ENCODE results near the gene DNAAF5.
"Not testable (repeated sequence)": the region's sequence is repeated elsewhere in the genome, so short reads cannot be mapped to it uniquely, and the experiment has no call there.

The DNAAF5 gene

GRCh38 chr7:729140-730000 is 2.9 kb downstream of the DNAAF5 start:
- no peak for DNase-seq (ENCODE audit: low read depth in 2 of 2)

- no peak for DNase-seq (ENCODE audit: low read depth in 2 of 2)
These were observed 4.3 kb downstream of the DNAAF5 start for GRCh38 chr7:730501-731439.

GRCh38 chr7:731440-732085 is 5.1 kb downstream of the DNAAF5 start:
- DNase-seq (ENCODE audit: low read depth in 2 of 2) = no peak

GRCh38 chr7:732094-732541 is 5.6 kb downstream of the DNAAF5 start:
- peak in 1 of 2 donors; percentile 20 for DNase-seq (ENCODE audit: low read depth in 2 of 2)

- no peak for DNase-seq (ENCODE audit: low read depth in 2 of 2)
These were observed 6.1 kb downstream of the DNAAF5 start for GRCh38 chr7:732556-732955.

- DNase-seq (ENCODE audit: low read depth in 2 of 2) = no peak
These were observed 7.7 kb downstream of the DNAAF5 start for GRCh38 chr7:734214-734613.

- DNase-seq (ENCODE audit: low read depth in 2 of 2) = no peak
These were observed 8.3 kb downstream of the DNAAF5 start for GRCh38 chr7:734808-735207.

GRCh38 chr7:738241-738640 is 11.7 kb downstream of the DNAAF5 start:
- DNase-seq (ENCODE audit: low read depth in 2 of 2) = no peak

- DNase-seq (ENCODE audit: low read depth in 2 of 2) = no peak
These were observed 12.4 kb downstream of the DNAAF5 start for GRCh38 chr7:738723-739454.

GRCh38 chr7:739455-739982 is 13.0 kb downstream of the DNAAF5 start:
- no peak for DNase-seq (ENCODE audit: low read depth in 2 of 2)

GRCh38 chr7:739983-740942 is 13.8 kb downstream of the DNAAF5 start:
- DNase-seq (ENCODE audit: low read depth in 2 of 2) = no peak

GRCh38 chr7:741191-741671 is 14.7 kb downstream of the DNAAF5 start:
- DNase-seq (ENCODE audit: low read depth in 2 of 2) = no peak

GRCh38 chr7:741850-742249 is 15.4 kb downstream of the DNAAF5 start:
- no peak for DNase-seq (ENCODE audit: low read depth in 2 of 2)

GRCh38 chr7:742791-743190 is 16.3 kb downstream of the DNAAF5 start:
- DNase-seq (ENCODE audit: low read depth in 2 of 2) = no peak

- not testable (repeated sequence) for DNase-seq (ENCODE audit: low read depth in 2 of 2)
These were observed 17.0 kb downstream of the DNAAF5 start for GRCh38 chr7:743341-744127.

- not testable (repeated sequence) for DNase-seq (ENCODE audit: low read depth in 2 of 2)
These were observed 17.6 kb downstream of the DNAAF5 start for GRCh38 chr7:744128-744520.

- no peak for DNase-seq (ENCODE audit: low read depth in 2 of 2)
These were observed 18.4 kb downstream of the DNAAF5 start for GRCh38 chr7:744854-745430.

- no peak for DNase-seq (ENCODE audit: low read depth in 2 of 2)
These were observed 19.1 kb downstream of the DNAAF5 start for GRCh38 chr7:745431-746154.

All from stimulated activated CD4-positive, alpha-beta T cell treated with anti-CD3 and anti-CD28 coated beads, Interleukin-15, amount 100 ng/mL, for 48 hours (primary cell).